ENCODE results near the gene PCDHB5. TPM values are rescaled to one million over a fixed set of nuclear protein-coding genes. Genes with fewer than 3 reads are reported as not detected.
"Not testable (repeated sequence)": the region's sequence is repeated elsewhere in the genome, so short reads cannot be mapped to it uniquely, and the experiment has no call there.

The PCDHB5 gene
- 1.3 TPM for total RNA-seq
- long read RNA-seq, partial matches to known transcripts: 0 of 4 reads
- long read RNA-seq, other reads (novel, unspliced or antisense): 0 of 4 reads

- DNase-seq: no peak
- intact Hi-C loops (cut with DNase I): no loop called here
- ATAC-seq (ENCODE audit: poor library complexity): no peak
Observed at GRCh38 chr5:141135030-141135717, at the start of gene PCDHB5. PCDHB5 (plus strand) TSS chr5:141135206; CDS start chr5:141135435, 229 bp downstream.

GRCh38 chr5:141094481-141095262, 40.3 kb upstream of the PCDHB5 start, which contains the start of gene PCDHB2:
PCDHB2 (plus strand) TSS chr5:141094615; CDS start chr5:141094791, 176 bp downstream.
- DNase-seq (no peak), ATAC-seq (ENCODE audit: poor library complexity) (peak; percentile 46)
- intact Hi-C loops (cut with DNase I): no loop called here

GRCh38 chr5:141095263-141095641, 39.8 kb upstream of the PCDHB5 start:
- DNase-seq (peak; percentile 27), ATAC-seq (ENCODE audit: poor library complexity) (no peak)
- intact Hi-C loops (cut with DNase I): no loop called here

- ATAC-seq (ENCODE audit: poor library complexity); DNase-seq; intact Hi-C loops (cut with DNase I): not testable (repeated sequence)
Observed at GRCh38 chr5:141096181-141096580, 38.8 kb upstream of the PCDHB5 start.

- ATAC-seq (ENCODE audit: poor library complexity); intact Hi-C loops (cut with DNase I); DNase-seq: not testable (repeated sequence)
Observed at GRCh38 chr5:141096586-141096985, 38.4 kb upstream of the PCDHB5 start.

- DNase-seq (peak; percentile 55), ATAC-seq (ENCODE audit: poor library complexity) (no peak)
- intact Hi-C loops (cut with DNase I): no loop called here
Observed at GRCh38 chr5:141100243-141100805, 34.7 kb upstream of the PCDHB5 start, which contains the start of gene PCDHB3. PCDHB3 (plus strand) TSS chr5:141100473; CDS start chr5:141100650, 177 bp downstream.

- intact Hi-C loops (cut with DNase I): no loop called here
- ATAC-seq (ENCODE audit: poor library complexity) (no peak), DNase-seq (peak; percentile 41)
Observed at GRCh38 chr5:141101059-141101458, 33.9 kb upstream of the PCDHB5 start.

- intact Hi-C loops (cut with DNase I); DNase-seq; ATAC-seq (ENCODE audit: poor library complexity): not testable (repeated sequence)
Observed at GRCh38 chr5:141102070-141102469, 32.9 kb upstream of the PCDHB5 start.

- peak; percentile 32 for DNase-seq
- ATAC-seq (ENCODE audit: poor library complexity); intact Hi-C loops (cut with DNase I): not testable (repeated sequence)
Observed at GRCh38 chr5:141102471-141102870, 32.5 kb upstream of the PCDHB5 start.

DNA sequence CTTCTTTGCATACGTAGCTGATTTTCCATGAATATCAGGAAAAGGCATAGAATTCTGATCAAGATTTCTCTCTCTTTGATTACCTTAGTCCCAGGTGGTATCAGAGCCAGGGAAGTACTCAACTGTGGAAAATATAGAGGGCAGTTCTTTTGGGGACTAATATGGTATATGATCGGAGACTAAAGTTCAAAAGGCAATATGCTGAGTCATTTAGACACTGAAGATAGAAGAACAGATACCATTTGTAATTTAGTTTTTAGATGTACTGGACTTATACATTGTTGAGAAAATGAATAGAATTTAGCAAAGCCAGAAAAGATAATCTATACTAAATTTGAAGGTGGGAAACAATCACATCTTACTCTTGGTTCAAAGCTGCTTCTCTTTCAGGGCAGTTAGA, 29.7 kb upstream of the PCDHB5 start:
- no peak for DNase-seq
- ATAC-seq (ENCODE audit: poor library complexity): no peak
- intact Hi-C loops (cut with DNase I): no loop called here

GRCh38 chr5:141119250-141119649, 15.8 kb upstream of the PCDHB5 start:
- ATAC-seq (ENCODE audit: poor library complexity): no peak
- intact Hi-C loops (cut with DNase I): no loop called here
- DNase-seq: no peak

GRCh38 chr5:141121563-141121962, 13.4 kb upstream of the PCDHB5 start, which contains the start of gene PCDHB4:
PCDHB4 (plus strand) TSS chr5:141121818; CDS start chr5:141121999, 181 bp downstream.
- peak; percentile 36 for DNase-seq
- ATAC-seq (ENCODE audit: poor library complexity): peak; percentile 53
- intact Hi-C loops (cut with DNase I): no loop called here

DNA sequence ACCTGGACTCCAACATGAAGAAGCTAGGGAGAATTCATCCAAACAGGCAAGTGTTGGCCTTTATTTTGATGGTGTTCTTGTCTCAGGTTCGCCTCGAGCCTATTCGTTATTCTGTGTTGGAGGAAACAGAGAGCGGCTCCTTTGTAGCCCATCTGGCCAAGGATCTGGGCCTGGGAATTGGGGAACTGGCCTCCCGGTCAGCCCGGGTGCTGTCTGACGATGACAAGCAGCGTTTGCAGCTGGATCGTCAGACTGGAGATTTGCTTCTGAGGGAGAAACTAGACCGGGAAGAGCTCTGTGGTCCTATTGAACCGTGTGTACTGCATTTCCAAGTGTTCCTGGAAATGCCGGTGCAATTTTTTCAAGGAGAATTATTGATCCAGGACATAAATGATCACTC, 13.0 kb upstream of the PCDHB5 start:
- peak; percentile 45 for ATAC-seq (ENCODE audit: poor library complexity)
- intact Hi-C loops (cut with DNase I): no loop called here
- peak; percentile 31 for DNase-seq

GRCh38 chr5:141123396-141124135, 11.4 kb upstream of the PCDHB5 start:
- DNase-seq: peak; percentile 23
- ATAC-seq (ENCODE audit: poor library complexity); intact Hi-C loops (cut with DNase I): not testable (repeated sequence)

- no peak for ATAC-seq (ENCODE audit: poor library complexity)
- intact Hi-C loops (cut with DNase I): no loop called here
- DNase-seq: no peak
Observed at GRCh38 chr5:141127305-141127704, 7.7 kb upstream of the PCDHB5 start.

GRCh38 chr5:141135718-141136266, 786 bp downstream of the PCDHB5 start:
- no peak for DNase-seq
- intact Hi-C loops (cut with DNase I): no loop called here
- ATAC-seq (ENCODE audit: poor library complexity): no peak

GRCh38 chr5:141137346-141137745, 2.3 kb downstream of the PCDHB5 start:
- ATAC-seq (ENCODE audit: poor library complexity); intact Hi-C loops (cut with DNase I); DNase-seq: not testable (repeated sequence)

DNA sequence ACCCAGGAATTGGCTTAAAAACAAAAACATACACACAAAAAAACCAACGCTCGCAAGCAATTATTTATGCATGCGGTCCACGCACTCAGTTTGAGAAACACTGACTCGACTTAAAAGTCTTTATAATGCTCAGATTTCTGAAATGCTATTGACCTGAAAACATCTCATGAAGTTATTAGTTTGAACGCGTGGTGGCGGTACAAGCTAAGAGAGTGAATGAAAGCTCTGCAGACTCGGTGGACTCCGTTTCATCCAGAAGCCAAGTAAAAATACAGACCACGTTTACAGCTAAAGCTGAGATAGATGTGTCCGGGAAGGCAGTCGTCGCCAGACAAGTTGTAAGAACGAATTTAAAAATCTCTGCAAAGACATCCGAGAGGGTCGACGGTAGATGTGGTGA, 14.8 kb downstream of the PCDHB5 start, which contains the start of gene PCDHB6:
Gene PCDHB6 (plus strand): TSS at position 246 of the 400 bp plus-strand sequence. CDS start 201 bp downstream, outside the sequence.
- ATAC-seq (ENCODE audit: poor library complexity): no peak
- intact Hi-C loops (cut with DNase I): no loop called here
- no peak for DNase-seq

All from Right ventricle myocardium superior (tissue), 1 donor.